K562 (cell line): Measurements from ENCODE around the gene KHSRP. TPM values are rescaled to one million over a fixed set of nuclear protein-coding genes. Genes with fewer than 3 reads are reported as not detected.

ENCODE experiments used
- BACH1 ChIP-seq: fragments of 200-800 bp; sonication (Bioruptor generic); IDR thresholded peaks from 2 replicates; pipeline ENCODE4 v1.6.1; 2016; ENCODE audit warnings: missing genetic modification characterization, missing compliant biosample characterization
- COPS2 ChIP-seq: fragments of 450-650 bp; conservative IDR thresholded peaks from 2 replicates; pipeline ENCODE4 v1.6.1; 2016; ENCODE audit warnings: mild to moderate bottlenecking, moderate library complexity
- E2F3 ChIP-seq: fragments of 250-450 bp; sonication (Bioruptor Pico); IDR thresholded peaks from 2 replicates; pipeline ENCODE4 v1.4.0; 2020; ENCODE audit warnings: mild to moderate bottlenecking
- HNRNPLL ChIP-seq: fragments of 200-400 bp; formaldehyde crosslinking; IDR thresholded peaks from 2 replicates; pipeline ENCODE4 v1.6.1; 2017; ENCODE audit warnings: low read length, low read depth, mild to moderate bottlenecking; ENCODE audit not compliant: poor library complexity, severe bottlenecking
- NFE2L1 ChIP-seq: fragments of 450-650 bp; IDR thresholded peaks from 2 replicates; pipeline ENCODE4 v1.6.1; 2016; ENCODE audit warnings: missing genetic modification characterization, low read depth, mild to moderate bottlenecking, missing compliant biosample characterization, moderate library complexity, borderline replicate concordance
- NR3C1 ChIP-seq: sonication (generic); formaldehyde crosslinking; IDR thresholded peaks from 2 replicates; pipeline ENCODE4 v1.8.1; 2022; ENCODE audit warnings: missing genetic modification reagents
- POLR2A ChIP-seq: fragments of 450-650 bp; conservative IDR thresholded peaks from 2 replicates; pipeline ENCODE4 v1.6.1; 2016
- RBM17 ChIP-seq: fragments of 200-400 bp; formaldehyde crosslinking; IDR thresholded peaks from 2 replicates; pipeline ENCODE4 v1.6.1; 2017; ENCODE audit warnings: low read depth, mild to moderate bottlenecking, low read length, borderline replicate concordance
- SETDB1 ChIP-seq: IDR thresholded peaks from one replicate; pipeline ENCODE4 v1.6.1; 2012; ENCODE audit warnings: low read length, control low read depth, inconsistent platforms
- SIRT6 ChIP-seq: IDR thresholded peaks from one replicate; pipeline ENCODE4 v1.6.1; 2012; ENCODE audit warnings: low read depth, mild to moderate bottlenecking, control low read depth, inconsistent platforms, low read length, moderate library complexity
- SMAD2 ChIP-seq: fragments of 150-350 bp; IDR thresholded peaks from 2 replicates; pipeline ENCODE4 v1.6.1; 2014; ENCODE audit warnings: low read depth, mild to moderate bottlenecking, low read length
- ZBTB7A ChIP-seq: IDR thresholded peaks from 2 replicates; pipeline ENCODE4 v1.6.1; 2011; ENCODE audit warnings: low read depth, mild to moderate bottlenecking, low read length, moderate library complexity, borderline replicate concordance; ENCODE audit not compliant: control insufficient read depth
- ZNF124 ChIP-seq: sonication (generic); formaldehyde crosslinking; IDR thresholded peaks from 2 replicates; pipeline ENCODE4 v1.8.1; 2022; ENCODE audit warnings: missing genetic modification reagents
- ZNF133 ChIP-seq: fragments of 250-450 bp; sonication (Bioruptor Pico); IDR thresholded peaks from 2 replicates; pipeline ENCODE4 v1.4.0; 2020; ENCODE audit warnings: mild to moderate bottlenecking
- polyA plus RNA-seq, 8 experiments: library from polyadenylated mRNA; depleted of rRNA in 4 of 8; stranded (reverse) in 5 of 8; unstranded in 3 of 8; fragments of >200 nt; fragmentation: Nextera tagmentation in 2 of 8; fragmentation: Illumina TruSeq in 1 of 8; extraction: Ambion mirVana in 2 of 8; extraction: Trizol in 1 of 8; gene quantifications; 2 replicates each; pipeline versions ENCODE4 v1.2.1 to v1.2.3, GENCODE V29; 2011 to 2014; ENCODE audit warnings: inconsistent platforms in 1 of 8, missing spikeins in 1 of 8
- total RNA-seq, 7 experiments: library from RNA; depleted of rRNA in 6 of 7; stranded (reverse); fragments of >200 nt in 6 of 7; fragmentation: Illumina TruSeq in 2 of 7; extraction: Trizol in 2 of 7; gene quantifications; 2 replicates each; pipeline versions ENCODE4 v1.2.1 to v1.2.3, GENCODE V29; 2011 to 2021; ENCODE audit warnings: low replicate concordance in 1 of 7
- TF ChIP-seq, protein P1 (sequence below): sonication (generic); formaldehyde crosslinking; IDR thresholded peaks from 2 replicates; pipeline ENCODE4 v1.8.1; 2022; ENCODE audit warnings: missing genetic modification reagents
- TF ChIP-seq, protein P2 (sequence below): fragments of 250-450 bp; sonication (Bioruptor Pico); IDR thresholded peaks from 2 replicates; pipeline ENCODE4 v1.5.0; 2020; ENCODE audit warnings: mild to moderate bottlenecking, borderline replicate concordance
- TF ChIP-seq, protein P3 (sequence below): fragments of 250-450 bp; sonication (Bioruptor Pico); IDR thresholded peaks from 2 replicates; pipeline ENCODE4 v1.8.0; 2021; ENCODE audit warnings: moderate library complexity, mild to moderate bottlenecking, inconsistent platforms
- TF ChIP-seq, protein P4 (sequence below): fragments of 250-450 bp; sonication (Bioruptor Pico); IDR thresholded peaks from 2 replicates; pipeline ENCODE4 v1.4.0; 2020; ENCODE audit warnings: mild to moderate bottlenecking, moderate library complexity
- TF ChIP-seq, protein P5 (sequence below): fragments of 450-650 bp; IDR thresholded peaks from one replicate; pipeline ENCODE4 v1.6.1; 2018; ENCODE audit warnings: mild to moderate bottlenecking, moderate library complexity; ENCODE audit not compliant: partially characterized antibody

The KHSRP gene
- total and polyA plus RNA-seq, 9 of the 15 experiments (the other 6 are each of a cell fraction or from before 2014, with no cell fraction given): 4.2 to 564 (median 139) TPM

GRCh38 chr19:6413721-6414643 is 10.6 kb downstream of the KHSRP start (continued):
- TF ChIP-seq SMAD2 (no peak), SIRT6 (no peak), HNRNPLL (no peak), SETDB1 (no peak), BACH1 (no peak), E2F3 (CRISPR knock-in tag) (no peak), ZNF133 (CRISPR knock-in tag) (no peak), NFE2L1 (tag) (no peak), NR3C1 (CRISPR knock-in tag) (no peak), COPS2 (no peak), ZBTB7A (peak; percentile 71), RBM17 (no peak), POLR2A (peak; percentile 45; the same call in 1 of the 2 replicates), ZNF124 (no peak)
- TF ChIP-seq, protein P1, sequence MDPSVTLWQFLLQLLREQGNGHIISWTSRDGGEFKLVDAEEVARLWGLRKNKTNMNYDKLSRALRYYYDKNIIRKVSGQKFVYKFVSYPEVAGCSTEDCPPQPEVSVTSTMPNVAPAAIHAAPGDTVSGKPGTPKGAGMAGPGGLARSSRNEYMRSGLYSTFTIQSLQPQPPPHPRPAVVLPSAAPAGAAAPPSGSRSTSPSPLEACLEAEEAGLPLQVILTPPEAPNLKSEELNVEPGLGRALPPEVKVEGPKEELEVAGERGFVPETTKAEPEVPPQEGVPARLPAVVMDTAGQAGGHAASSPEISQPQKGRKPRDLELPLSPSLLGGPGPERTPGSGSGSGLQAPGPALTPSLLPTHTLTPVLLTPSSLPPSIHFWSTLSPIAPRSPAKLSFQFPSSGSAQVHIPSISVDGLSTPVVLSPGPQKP (CRISPR knock-in tag): no peak
- TF ChIP-seq, protein P2, sequence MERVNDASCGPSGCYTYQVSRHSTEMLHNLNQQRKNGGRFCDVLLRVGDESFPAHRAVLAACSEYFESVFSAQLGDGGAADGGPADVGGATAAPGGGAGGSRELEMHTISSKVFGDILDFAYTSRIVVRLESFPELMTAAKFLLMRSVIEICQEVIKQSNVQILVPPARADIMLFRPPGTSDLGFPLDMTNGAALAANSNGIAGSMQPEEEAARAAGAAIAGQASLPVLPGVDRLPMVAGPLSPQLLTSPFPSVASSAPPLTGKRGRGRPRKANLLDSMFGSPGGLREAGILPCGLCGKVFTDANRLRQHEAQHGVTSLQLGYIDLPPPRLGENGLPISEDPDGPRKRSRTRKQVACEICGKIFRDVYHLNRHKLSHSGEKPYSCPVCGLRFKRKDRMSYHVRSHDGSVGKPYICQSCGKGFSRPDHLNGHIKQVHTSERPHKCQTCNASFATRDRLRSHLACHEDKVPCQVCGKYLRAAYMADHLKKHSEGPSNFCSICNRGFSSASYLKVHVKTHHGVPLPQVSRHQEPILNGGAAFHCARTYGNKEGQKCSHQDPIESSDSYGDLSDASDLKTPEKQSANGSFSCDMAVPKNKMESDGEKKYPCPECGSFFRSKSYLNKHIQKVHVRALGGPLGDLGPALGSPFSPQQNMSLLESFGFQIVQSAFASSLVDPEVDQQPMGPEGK (CRISPR knock-in tag): no peak
- TF ChIP-seq, protein P3, sequence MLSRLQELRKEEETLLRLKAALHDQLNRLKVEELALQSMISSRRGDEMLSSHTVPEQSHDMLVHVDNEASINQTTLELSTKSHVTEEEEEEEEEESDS (CRISPR knock-in tag): no peak
- TF ChIP-seq, protein P4, sequence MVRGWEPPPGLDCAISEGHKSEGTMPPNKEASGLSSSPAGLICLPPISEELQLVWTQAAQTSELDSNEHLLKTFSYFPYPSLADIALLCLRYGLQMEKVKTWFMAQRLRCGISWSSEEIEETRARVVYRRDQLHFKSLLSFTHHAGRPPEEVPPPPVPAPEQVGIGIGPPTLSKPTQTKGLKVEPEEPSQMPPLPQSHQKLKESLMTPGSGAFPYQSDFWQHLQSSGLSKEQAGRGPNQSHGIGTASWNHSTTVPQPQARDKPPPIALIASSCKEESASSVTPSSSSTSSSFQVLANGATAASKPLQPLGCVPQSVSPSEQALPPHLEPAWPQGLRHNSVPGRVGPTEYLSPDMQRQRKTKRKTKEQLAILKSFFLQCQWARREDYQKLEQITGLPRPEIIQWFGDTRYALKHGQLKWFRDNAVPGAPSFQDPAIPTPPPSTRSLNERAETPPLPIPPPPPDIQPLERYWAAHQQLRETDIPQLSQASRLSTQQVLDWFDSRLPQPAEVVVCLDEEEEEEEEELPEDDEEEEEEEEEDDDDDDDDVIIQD (CRISPR knock-in tag): no peak
- TF ChIP-seq, protein P5, sequence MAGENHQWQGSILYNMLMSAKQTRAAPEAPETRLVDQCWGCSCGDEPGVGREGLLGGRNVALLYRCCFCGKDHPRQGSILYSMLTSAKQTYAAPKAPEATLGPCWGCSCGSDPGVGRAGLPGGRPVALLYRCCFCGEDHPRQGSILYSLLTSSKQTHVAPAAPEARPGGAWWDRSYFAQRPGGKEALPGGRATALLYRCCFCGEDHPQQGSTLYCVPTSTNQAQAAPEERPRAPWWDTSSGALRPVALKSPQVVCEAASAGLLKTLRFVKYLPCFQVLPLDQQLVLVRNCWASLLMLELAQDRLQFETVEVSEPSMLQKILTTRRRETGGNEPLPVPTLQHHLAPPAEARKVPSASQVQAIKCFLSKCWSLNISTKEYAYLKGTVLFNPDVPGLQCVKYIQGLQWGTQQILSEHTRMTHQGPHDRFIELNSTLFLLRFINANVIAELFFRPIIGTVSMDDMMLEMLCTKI: no peak
